ENCODE results near the gene SARS1. TPM values are rescaled to one million over a fixed set of nuclear protein-coding genes. Genes with fewer than 3 reads are reported as not detected.

SARS1 gene
- total and polyA plus RNA-seq, 2 of the 8 experiments (the other 6 are each of a cell fraction or from before 2014, with no cell fraction given) = 83.1 to 146 TPM

- no peak overlapping the region for H3K56ac ChIP-seq (replicated peaks; ENCODE audit: insufficient read length, low read depth, low read length)
- no peak overlapping the region for H2BK15ac ChIP-seq (ENCODE audit: low read length)
- H2AFZ ChIP-seq (ENCODE audit: low read length) = no peak overlapping the region
- no peak overlapping the region for H2AK5ac ChIP-seq (ENCODE audit: low read depth, low read length)
- no peaks in the 10 kb centered on the region for H4K20me1 ChIP-seq (replicated peaks in 1 of 2; ENCODE audit: control insufficient read depth in 1 of 2, insufficient read depth in 2 of 2, low read length in 2 of 2)
- no peaks in the 10 kb centered on the region for H3K79me2 ChIP-seq (ENCODE audit: control insufficient read depth in 1 of 2, insufficient read depth in 2 of 2, low read length in 2 of 2)
- H3K4me2 ChIP-seq (ENCODE audit: insufficient read depth in 1 of 2, low read depth in 2 of 2, low read length in 2 of 2) = no peak overlapping the region
- no peak overlapping the region for H4K91ac ChIP-seq (replicated peaks; ENCODE audit: insufficient read length, low read length)
- no peak overlapping the region for H2BK20ac ChIP-seq (ENCODE audit: low read length)
- no peak overlapping the region for H3K4ac ChIP-seq (replicated peaks; ENCODE audit: insufficient read length, low read depth, low read length)
- DNase-seq (ENCODE audit: low read depth in 1 of 2, low spot score in 2 of 2) (no peak), FAIRE-seq (no peak)
- no peak overlapping the region for H2BK120ac ChIP-seq (replicated peaks; ENCODE audit: low read depth, low read length)
- no peaks in the 10 kb centered on the region for H3K79me1 ChIP-seq (ENCODE audit: low read depth, low read length)
- no peak overlapping the region for H3K23ac ChIP-seq (ENCODE audit: insufficient read length)
- no peak overlapping the region for H3K18ac ChIP-seq (ENCODE audit: extremely low read depth, low read length)
- H3K4me1 ChIP-seq (replicated peaks in 1 of 4; ENCODE audit: control insufficient read depth in 3 of 4, insufficient read depth in 4 of 4, low read length in 3 of 4) = peaks cover 0 to 3% (median 0%) of the 10 kb centered on the region in 4 experiments; a peak in 1 of 7 replicates
- no peak overlapping the region for H4K5ac ChIP-seq (ENCODE audit: insufficient read length, low read depth, low read length)
- no peak overlapping the region for H2BK12ac ChIP-seq (ENCODE audit: low read depth, low read length)
- H3K27ac ChIP-seq (ENCODE audit: low read depth, low read length) = no peak overlapping the region
- no peak overlapping the region for H3K14ac ChIP-seq (ENCODE audit: insufficient read length)
- H3K9ac ChIP-seq (replicated peaks in 1 of 4; ENCODE audit: extremely low read depth in 1 of 4, low read depth in 3 of 4, low read length in 3 of 4) = no peak overlapping the region; a peak in 1 of 7 replicates
- no peaks in the 10 kb centered on the region for H3K36me3 ChIP-seq (ENCODE audit: control insufficient read depth in 2 of 4, insufficient read depth in 4 of 4, low read length in 3 of 4)
- H3K9me3 ChIP-seq (ENCODE audit: insufficient read depth in 2 of 2, low read depth in 1 of 2, low read length in 1 of 2) = no peaks in the 10 kb centered on the region
- WGBS, 2 experiments (ENCODE audit: extremely low coverage in 1 of 2, insufficient coverage in 1 of 2, insufficient read length in 1 of 2, insufficient replicate concordance in 2 of 2, low coverage in 1 of 2, low lambda C conversion rate in 2 of 2, missing lambda C conversion rate in 1 of 2) = 40% methylated on average over 4 of the region's 4 CpGs; no CpG with 5 or more reads in 1 of the 2 experiments
- H3K27me3 ChIP-seq (replicated peaks in 1 of 4; ENCODE audit: control insufficient read depth in 3 of 4, extremely low read depth in 1 of 4, insufficient read depth in 3 of 4, low read length in 3 of 4) = no peaks in the 10 kb centered on the region
- CTCF ChIA-PET (ENCODE audit: partially characterized antibody) = interaction anchor here (1.0 to 3.9 kb wide), 6 partner anchors 9 to 83 kb away, joined by 3 to 24 read pairs (median 4); no protein-coding TSS in a partner anchor
- no peak overlapping the region for H4K8ac ChIP-seq (ENCODE audit: extremely low read depth, insufficient read depth, low read length)
- no peak overlapping the region for H2BK5ac ChIP-seq (ENCODE audit: low read depth, low read length)
- POLR2A ChIA-PET (ENCODE audit: partially characterized antibody) = interaction anchor here (1.0 to 1.8 kb wide), 2 partner anchors 10 to 12 kb away, joined by 3 to 5 read pairs; no protein-coding TSS in a partner anchor
- H3K23me2 ChIP-seq (ENCODE audit: low read depth, low read length) = no peaks in the 10 kb centered on the region
- H3K4me3 ChIP-seq (ENCODE audit: extremely low read depth in 1 of 4, insufficient read depth in 2 of 4, low read depth in 3 of 4, low read length in 4 of 4) = no peak overlapping the region
- TF ChIP-seq SP2 (IDR thresholded peaks at IDR 0.05; ENCODE audit: low read length) = no peak
- TF ChIP-seq HDAC2 (IDR thresholded peaks at IDR 0.05; ENCODE audit: borderline replicate concordance in 1 of 2, low read depth in 2 of 2, low read length in 2 of 2) = no peak
- TF ChIP-seq MAX (IDR thresholded peaks at IDR 0.05) = no peak
- TF ChIP-seq CBX5 (IDR thresholded peaks at IDR 0.05; ENCODE audit: low read depth, low read length) = no peak
- no peak for TF ChIP-seq TBP (IDR thresholded peaks at IDR 0.05; ENCODE audit: low read depth, low read length)
- no peak for TF ChIP-seq PHF8 (conservative IDR thresholded peaks at IDR 0.05; ENCODE audit: low read depth, low read length)
- TF ChIP-seq GABPA (IDR thresholded peaks at IDR 0.05; ENCODE audit: borderline replicate concordance, insufficient read depth, low read length) = no peak
- no peak for TF ChIP-seq SUZ12 (IDR thresholded peaks at IDR 0.05; ENCODE audit: low read length)
- TF ChIP-seq SIX5 (IDR thresholded peaks at IDR 0.05; ENCODE audit: low read depth, low read length) = no peak
- TF ChIP-seq NANOG (IDR thresholded peaks at IDR 0.05; ENCODE audit: insufficient read depth, low read depth, low read length, poor library complexity, severe bottlenecking) = no peak
- no peak for TF ChIP-seq HDAC6 (IDR thresholded peaks at IDR 0.05; ENCODE audit: low read depth, low read length)
These were observed 32.5 kb upstream of the SARS1 start for GRCh38 chr1:109181085-109181806.
